ENCODE measurements around the gene CDH13.

Gene CDH13

DNA sequence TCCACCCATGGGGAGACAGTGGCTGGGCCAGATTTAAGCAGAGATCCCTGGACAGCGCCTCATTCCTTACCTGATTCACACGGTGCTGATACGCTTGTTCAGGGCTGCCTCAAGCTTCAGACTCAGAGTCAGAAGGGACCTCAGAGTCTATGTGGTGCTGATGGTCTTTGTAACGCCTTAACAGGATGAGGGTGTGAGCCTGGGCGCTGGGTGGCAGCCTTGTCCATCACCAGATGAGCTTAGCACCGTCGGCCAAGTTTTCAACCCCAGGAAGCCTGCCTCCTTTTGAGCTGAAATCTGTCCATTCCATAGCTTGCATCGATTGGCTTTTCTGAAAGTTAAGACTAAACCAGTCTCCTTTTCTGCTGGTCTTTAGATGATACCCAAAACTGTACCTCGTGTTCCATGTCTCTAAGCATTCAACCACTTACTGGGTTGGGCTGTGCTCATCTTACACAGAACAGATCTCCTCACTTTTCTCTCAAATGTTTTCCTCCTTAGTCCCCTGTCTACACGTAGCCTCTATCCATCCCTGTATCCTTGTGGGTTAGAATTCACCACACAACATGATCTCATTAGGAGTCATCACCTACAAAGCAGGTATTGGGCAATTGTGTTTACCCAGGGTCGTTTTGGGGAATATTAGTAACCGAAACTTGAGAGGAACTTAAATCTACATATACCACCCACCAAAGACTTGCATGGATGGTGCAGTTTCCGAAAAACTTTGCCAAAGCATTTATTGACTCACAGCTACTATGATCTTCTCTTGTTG is 573.4 kb downstream of the CDH13 start:
- TF ChIP-seq, protein P1, sequence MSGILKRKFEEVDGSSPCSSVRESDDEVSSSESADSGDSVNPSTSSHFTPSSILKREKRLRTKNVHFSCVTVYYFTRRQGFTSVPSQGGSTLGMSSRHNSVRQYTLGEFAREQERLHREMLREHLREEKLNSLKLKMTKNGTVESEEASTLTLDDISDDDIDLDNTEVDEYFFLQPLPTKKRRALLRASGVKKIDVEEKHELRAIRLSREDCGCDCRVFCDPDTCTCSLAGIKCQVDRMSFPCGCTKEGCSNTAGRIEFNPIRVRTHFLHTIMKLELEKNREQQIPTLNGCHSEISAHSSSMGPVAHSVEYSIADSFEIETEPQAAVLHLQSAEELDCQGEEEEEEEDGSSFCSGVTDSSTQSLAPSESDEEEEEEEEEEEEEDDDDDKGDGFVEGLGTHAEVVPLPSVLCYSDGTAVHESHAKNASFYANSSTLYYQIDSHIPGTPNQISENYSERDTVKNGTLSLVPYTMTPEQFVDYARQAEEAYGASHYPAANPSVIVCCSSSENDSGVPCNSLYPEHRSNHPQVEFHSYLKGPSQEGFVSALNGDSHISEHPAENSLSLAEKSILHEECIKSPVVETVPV (CRISPR knock-in tag; IDR thresholded peaks at IDR 0.05) = no peak
- TF ChIP-seq ZNF8 (CRISPR knock-in tag; IDR thresholded peaks at IDR 0.05) = no peak
- no peak for TF ChIP-seq OSR1 (CRISPR knock-in tag; IDR thresholded peaks at IDR 0.05)
- TF ChIP-seq, protein P2, sequence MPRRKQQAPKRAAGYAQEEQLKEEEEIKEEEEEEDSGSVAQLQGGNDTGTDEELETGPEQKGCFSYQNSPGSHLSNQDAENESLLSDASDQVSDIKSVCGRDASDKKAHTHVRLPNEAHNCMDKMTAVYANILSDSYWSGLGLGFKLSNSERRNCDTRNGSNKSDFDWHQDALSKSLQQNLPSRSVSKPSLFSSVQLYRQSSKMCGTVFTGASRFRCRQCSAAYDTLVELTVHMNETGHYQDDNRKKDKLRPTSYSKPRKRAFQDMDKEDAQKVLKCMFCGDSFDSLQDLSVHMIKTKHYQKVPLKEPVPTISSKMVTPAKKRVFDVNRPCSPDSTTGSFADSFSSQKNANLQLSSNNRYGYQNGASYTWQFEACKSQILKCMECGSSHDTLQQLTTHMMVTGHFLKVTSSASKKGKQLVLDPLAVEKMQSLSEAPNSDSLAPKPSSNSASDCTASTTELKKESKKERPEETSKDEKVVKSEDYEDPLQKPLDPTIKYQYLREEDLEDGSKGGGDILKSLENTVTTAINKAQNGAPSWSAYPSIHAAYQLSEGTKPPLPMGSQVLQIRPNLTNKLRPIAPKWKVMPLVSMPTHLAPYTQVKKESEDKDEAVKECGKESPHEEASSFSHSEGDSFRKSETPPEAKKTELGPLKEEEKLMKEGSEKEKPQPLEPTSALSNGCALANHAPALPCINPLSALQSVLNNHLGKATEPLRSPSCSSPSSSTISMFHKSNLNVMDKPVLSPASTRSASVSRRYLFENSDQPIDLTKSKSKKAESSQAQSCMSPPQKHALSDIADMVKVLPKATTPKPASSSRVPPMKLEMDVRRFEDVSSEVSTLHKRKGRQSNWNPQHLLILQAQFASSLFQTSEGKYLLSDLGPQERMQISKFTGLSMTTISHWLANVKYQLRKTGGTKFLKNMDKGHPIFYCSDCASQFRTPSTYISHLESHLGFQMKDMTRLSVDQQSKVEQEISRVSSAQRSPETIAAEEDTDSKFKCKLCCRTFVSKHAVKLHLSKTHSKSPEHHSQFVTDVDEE (CRISPR knock-in tag; IDR thresholded peaks at IDR 0.05) = no peak
- no peak for TF ChIP-seq ZFP3 (CRISPR knock-in tag; IDR thresholded peaks at IDR 0.05)
- TF ChIP-seq SNAI2 (CRISPR knock-in tag; IDR thresholded peaks at IDR 0.05) = no peak
- TF ChIP-seq ISL1 (CRISPR knock-in tag; IDR thresholded peaks at IDR 0.05) = no peak
- no peak for TF ChIP-seq ZFP30 (CRISPR knock-in tag; IDR thresholded peaks at IDR 0.05)
- no peak for TF ChIP-seq GLIS3 (CRISPR knock-in tag; IDR thresholded peaks at IDR 0.05)
- TF ChIP-seq PPARA (CRISPR knock-in tag; IDR thresholded peaks at IDR 0.05; ENCODE audit: borderline replicate concordance) = no peak
- peak; percentile 87 for ATAC-seq

DNA sequence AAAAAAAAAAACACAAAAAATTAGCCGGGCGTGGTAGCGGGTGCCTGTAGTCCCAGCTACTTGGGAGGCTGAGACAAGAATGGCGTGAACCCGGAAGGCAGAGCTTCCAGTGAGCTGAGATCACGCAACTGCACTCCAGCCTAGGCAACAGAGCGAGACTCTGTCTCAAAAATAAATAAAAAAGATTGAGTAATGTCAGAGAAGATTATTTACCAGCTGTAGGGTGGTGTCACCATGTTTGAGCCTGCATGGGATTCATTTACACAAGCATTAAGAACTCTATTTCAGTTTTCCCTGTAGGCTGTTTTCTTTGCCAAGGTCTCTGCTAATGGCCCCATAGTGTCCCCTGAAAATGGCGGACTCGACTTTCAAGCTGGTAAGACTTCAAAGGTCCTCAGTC is 575.0 kb downstream of the CDH13 start:
- TF ChIP-seq OSR1 (CRISPR knock-in tag; IDR thresholded peaks at IDR 0.05) = no peak
- TF ChIP-seq TCF4 (CRISPR knock-in tag; IDR thresholded peaks at IDR 0.05; ENCODE audit: borderline replicate concordance) = no peak
- TF ChIP-seq ZFP3 (CRISPR knock-in tag; IDR thresholded peaks at IDR 0.05) = no peak
- TF ChIP-seq, protein P2 (CRISPR knock-in tag; IDR thresholded peaks at IDR 0.05) = no peak
- no peak for TF ChIP-seq GLIS3 (CRISPR knock-in tag; IDR thresholded peaks at IDR 0.05)
- no peak for TF ChIP-seq SNAI2 (CRISPR knock-in tag; IDR thresholded peaks at IDR 0.05)
- no peak for TF ChIP-seq ZFP30 (CRISPR knock-in tag; IDR thresholded peaks at IDR 0.05)
- no peak for TF ChIP-seq ZNF565 (CRISPR knock-in tag; conservative IDR thresholded peaks at IDR 0.05; ENCODE audit: low read depth)
- TF ChIP-seq ARNTL (CRISPR knock-in tag; IDR thresholded peaks at IDR 0.05; ENCODE audit: borderline replicate concordance, low read depth) = no peak
- TF ChIP-seq, protein P3, sequence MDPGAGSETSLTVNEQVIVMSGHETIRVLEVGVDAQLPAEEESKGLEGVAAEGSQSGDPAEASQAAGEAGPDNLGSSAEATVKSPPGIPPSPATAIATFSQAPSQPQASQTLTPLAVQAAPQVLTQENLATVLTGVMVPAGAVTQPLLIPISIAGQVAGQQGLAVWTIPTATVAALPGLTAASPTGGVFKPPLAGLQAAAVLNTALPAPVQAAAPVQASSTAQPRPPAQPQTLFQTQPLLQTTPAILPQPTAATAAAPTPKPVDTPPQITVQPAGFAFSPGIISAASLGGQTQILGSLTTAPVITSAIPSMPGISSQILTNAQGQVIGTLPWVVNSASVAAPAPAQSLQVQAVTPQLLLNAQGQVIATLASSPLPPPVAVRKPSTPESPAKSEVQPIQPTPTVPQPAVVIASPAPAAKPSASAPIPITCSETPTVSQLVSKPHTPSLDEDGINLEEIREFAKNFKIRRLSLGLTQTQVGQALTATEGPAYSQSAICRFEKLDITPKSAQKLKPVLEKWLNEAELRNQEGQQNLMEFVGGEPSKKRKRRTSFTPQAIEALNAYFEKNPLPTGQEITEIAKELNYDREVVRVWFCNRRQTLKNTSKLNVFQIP (CRISPR knock-in tag; IDR thresholded peaks at IDR 0.05; ENCODE audit: borderline replicate concordance, low read depth) = no peak
- no peak for TF ChIP-seq ESRRG (CRISPR knock-in tag; IDR thresholded peaks at IDR 0.05)
- TF ChIP-seq RARB (CRISPR knock-in tag; IDR thresholded peaks at IDR 0.05) = no peak
- TF ChIP-seq BACH2 (CRISPR knock-in tag; IDR thresholded peaks at IDR 0.05; ENCODE audit: borderline replicate concordance) = no peak
- no peak for ATAC-seq

DNA sequence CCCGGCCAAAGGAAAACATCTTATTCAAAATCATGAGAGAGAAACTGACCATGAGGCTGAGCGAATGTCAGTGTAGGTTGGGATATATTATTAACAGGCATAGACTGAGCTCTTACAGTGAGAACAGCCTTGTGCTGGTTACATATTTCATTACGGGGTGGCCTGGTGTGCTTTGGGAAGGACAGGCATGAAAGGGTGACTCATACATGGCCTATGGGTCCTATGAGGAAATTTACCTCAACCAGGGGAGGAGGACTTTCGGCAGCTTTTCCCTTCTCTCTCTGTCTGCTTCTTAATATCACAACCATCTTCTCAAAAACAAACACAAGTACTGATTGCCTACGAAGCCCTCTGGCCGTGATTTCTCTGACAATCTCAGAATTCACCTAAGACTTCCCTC is 579.1 kb downstream of the CDH13 start:
- TF ChIP-seq ZC3H10 (CRISPR knock-in tag; IDR thresholded peaks at IDR 0.05) (no peak), ESRRG (CRISPR knock-in tag; IDR thresholded peaks at IDR 0.05) (no peak), TOX (CRISPR knock-in tag; IDR thresholded peaks at IDR 0.05; ENCODE audit: borderline replicate concordance) (no peak), ZFP3 (CRISPR knock-in tag; IDR thresholded peaks at IDR 0.05) (no peak), ZNF565 (CRISPR knock-in tag; conservative IDR thresholded peaks at IDR 0.05; ENCODE audit: low read depth) (no peak), RARB (CRISPR knock-in tag; IDR thresholded peaks at IDR 0.05) (no peak), TCF4 (CRISPR knock-in tag; IDR thresholded peaks at IDR 0.05; ENCODE audit: borderline replicate concordance) (no peak), GLIS3 (CRISPR knock-in tag; IDR thresholded peaks at IDR 0.05) (no peak)
- TF ChIP-seq, protein P2 (CRISPR knock-in tag; IDR thresholded peaks at IDR 0.05) = no peak
- ATAC-seq = no peak

All from SK-N-SH treated with all-trans-retinoic acid at 6 μM for 48 hours (cell line).